GM20000 (cell line): ENCODE measurements around the gene SLC12A7.
"Not testable (repeated sequence)": the region's sequence is repeated elsewhere in the genome, so short reads cannot be mapped to it uniquely, and the experiment has no call there.

Source experiments
- DNase-seq: peaks from one replicate; pipeline ENCODE4 v3.0.0; 2012; ENCODE audit warnings: low spot score
- TF ChIP-seq, protein P1 (sequence below): IDR thresholded peaks from 2 replicates; pipeline ENCODE4 v1.5.1; 2012; ENCODE audit warnings: mild to moderate bottlenecking, control low read depth; ENCODE audit errors: extremely low read depth, missing control alignments

The SLC12A7 gene

DNA sequence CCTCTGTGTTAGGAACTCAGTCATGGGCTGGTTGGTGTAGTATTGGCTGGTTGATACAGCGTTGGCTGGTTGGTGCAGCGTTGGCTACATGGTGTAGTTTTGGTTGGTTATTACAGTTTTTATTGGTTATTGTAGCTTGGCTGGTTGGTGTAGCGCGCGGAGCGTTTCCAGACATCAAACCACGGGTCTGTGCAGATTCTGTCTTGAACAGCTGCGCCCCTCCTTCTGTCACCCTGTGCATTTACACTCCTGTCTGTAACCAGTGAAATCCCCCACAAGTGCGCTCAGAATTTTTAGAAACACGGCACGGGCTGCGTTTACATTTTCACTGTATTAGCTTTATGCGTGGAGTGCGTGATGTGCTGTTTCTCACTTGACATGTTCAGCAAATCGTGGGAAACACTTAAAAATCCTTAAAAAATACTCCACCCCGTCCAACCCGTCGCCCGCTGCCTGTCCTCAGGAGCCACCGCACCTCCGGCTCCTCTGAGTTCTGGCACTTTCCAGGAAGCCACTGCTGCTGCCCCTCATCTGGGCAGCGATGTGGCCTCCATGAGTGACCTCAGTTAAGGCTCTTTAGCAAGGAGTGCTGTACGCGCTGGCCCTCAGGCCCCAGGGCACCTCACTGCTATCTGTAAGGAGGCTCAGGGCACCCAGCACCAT is 82.5 kb downstream of the SLC12A7 start:
- TF ChIP-seq, protein P1, sequence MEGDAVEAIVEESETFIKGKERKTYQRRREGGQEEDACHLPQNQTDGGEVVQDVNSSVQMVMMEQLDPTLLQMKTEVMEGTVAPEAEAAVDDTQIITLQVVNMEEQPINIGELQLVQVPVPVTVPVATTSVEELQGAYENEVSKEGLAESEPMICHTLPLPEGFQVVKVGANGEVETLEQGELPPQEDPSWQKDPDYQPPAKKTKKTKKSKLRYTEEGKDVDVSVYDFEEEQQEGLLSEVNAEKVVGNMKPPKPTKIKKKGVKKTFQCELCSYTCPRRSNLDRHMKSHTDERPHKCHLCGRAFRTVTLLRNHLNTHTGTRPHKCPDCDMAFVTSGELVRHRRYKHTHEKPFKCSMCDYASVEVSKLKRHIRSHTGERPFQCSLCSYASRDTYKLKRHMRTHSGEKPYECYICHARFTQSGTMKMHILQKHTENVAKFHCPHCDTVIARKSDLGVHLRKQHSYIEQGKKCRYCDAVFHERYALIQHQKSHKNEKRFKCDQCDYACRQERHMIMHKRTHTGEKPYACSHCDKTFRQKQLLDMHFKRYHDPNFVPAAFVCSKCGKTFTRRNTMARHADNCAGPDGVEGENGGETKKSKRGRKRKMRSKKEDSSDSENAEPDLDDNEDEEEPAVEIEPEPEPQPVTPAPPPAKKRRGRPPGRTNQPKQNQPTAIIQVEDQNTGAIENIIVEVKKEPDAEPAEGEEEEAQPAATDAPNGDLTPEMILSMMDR = no peak
- no peak for DNase-seq

DNA sequence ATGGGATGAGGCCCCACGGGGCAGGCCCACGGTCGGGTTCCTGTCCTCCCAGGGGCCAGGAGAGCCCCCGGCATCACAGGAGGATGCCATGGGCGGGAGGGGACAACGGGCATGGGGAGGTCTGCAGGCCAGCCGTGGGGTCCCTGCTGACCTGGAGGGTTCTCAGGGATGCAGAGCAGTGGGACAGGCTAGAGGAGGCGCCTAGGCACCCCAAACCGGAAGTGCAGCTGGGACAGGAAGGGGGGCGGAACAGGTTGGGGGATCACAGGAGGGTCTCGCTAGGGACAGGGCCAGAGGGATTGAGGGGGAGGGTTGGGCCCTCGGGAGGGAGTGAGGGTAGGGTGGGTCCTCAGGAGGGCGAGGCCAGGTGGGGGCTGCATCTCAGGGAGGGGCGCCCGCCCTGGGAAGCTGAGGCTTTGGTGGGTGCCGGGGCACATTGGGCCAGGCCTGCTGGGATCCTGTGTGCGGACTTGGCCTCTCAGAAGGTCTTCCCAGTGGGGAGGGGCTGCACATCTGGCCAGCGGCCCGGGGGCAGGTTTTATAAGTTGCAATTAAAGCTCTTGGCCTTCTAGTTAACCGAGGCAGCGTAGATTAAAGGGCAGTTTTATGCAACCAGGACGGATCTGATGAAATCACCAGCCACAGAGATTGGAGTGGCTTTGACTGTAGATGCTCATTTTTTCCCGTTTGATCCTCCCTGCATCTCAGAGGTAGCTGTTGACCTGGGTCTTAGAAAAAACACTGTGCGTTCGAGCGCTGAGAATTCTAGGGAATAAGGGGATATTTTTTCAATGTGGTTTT is 83.2 kb downstream of the SLC12A7 start:
- DNase-seq = no peak
- TF ChIP-seq, protein P1 = no peak

DNA sequence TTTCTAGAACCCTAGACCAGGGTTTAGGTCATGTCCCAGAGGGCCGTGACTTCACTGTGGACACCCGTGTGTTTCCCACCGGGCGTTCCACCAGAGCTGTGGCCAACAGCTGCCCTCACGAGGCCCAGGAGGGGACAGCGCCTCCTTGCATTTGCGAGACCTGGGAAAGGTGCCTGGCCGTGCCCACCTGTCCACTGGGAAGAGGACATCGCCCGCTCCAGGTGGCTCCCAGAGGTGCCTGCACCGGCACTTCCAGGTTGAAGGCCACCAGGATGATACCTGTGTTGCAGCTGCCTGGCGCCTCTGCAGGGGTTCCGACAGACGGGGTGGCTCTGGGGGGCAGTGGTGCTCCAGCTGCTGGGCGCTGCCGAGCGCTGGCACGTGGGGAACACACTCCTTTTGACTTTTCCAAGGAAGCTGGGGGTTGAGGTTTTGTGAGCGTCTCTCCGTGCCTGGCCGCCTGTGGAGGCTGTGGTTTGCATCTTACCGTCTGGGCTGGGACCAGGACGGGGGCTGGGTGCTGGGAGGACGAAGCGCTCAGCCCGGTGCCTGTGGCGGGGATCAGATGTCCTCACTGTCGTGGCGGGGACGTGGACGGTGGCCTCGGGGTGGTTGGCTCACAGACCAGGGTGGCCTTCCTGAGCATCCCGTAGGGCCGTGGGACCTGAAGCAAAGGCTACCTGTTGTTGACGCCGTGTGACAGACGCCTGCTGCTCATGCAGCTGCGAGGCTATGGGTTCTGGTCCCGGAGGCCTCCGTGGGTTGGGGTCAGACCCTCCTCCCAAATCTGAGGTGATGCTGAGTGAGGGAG is 84.0 kb downstream of the SLC12A7 start:
- DNase-seq = no peak
- TF ChIP-seq, protein P1 = no peak

DNA sequence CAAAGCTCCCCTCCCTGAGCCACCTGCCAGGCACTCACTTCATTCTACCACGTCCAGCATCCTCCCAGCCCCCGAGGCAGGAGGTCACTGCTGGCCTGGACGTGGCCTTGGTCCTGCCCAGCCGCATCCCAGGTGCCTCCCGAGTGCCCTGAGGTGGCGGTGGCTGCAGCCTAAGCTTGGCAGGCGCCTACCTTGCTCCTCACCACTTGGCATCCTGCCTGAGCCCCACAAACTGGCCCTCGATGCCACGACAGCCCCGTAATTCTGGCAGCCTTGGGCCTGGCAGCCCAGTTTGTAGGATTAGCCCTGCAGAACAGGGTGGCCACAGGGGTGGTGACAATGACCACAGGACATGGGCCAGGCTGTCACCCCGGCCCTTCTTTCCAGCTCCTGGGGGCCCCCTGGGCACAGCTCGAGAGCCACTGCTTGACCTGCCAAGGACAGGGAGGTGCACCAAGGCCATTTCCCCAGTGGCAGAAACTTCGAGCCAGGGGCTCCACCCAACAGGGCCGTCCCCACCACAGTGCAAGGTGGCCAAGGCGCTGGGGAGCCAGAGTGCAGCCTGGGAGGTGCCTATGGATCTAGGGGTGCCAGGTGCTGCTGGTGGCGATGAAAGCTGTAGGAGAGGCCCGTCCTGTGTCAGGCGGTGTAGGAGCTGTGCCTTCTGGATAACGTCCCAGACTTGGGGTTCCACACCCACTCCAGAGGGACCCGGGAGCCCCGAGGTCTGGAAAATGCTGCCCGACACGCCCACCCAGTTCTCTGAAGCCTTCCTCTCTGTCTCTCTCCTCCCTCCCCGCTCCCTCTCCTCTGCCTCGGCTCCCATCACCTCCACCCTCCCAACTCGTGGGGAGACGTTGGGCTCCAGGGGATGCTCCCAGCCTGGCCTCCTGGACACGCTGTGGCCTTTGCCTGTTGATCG is 84.9 kb downstream of the SLC12A7 start:
- TF ChIP-seq, protein P1 = no peak
- DNase-seq = no peak

DNA sequence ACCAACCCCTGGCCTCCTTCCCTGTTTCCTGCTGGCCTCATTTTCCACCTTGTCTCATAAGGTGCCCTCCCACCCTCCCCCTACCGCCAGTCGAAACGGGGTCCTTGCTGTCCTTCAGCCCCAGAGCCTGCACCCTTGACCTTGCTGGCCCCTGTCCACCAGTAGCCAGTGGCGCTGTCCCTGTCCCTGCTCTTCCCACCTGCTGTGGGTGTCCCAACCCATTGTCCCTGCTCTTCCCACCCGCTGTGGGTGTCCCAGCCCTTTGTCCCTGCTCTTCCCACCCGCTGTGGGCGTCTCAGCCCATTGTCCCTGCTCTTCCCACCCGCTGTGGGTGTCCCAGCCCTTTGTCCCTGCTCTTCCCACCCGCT is 89.9 kb downstream of the SLC12A7 start:
- not testable (repeated sequence) for DNase-seq

DNA sequence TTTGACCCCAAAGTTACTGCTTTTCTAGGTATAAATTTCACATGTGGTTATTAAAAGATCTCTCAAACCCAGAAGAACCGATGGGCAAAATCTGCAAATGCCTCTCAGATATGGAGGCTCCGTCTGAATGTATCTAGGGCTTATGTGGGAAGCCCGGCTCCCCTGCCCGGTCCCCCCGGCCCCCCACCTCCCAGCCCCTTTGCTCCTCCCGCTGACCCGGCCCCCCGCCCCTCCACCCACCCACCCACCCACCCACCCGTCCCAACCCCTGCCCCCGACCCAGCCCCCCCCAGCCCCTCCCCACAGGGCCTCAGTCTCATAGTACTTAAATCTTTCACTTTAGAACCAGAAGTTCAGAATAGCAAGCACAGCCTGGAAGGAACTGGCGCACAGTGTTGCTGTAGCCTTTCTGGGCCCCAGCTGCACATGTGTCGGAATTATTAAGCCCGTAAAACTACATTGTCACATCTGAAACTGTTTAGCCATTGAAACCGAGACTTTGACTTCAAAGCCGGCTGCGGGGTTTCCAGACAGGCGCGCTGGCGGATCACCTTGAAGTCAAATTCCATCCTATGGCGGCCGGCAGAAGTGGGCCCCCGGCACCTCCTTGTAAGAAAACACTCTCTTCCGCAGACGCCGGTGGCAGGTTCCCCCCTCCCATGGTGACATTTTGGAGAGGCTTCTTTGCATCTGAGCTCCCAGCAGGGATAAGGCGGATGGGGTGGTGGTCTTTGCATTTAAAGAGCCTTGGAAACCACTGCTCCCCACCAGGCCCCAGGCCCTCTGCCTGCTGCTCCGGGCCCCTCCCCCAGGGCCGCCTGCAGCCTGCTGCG is 90.5 kb downstream of the SLC12A7 start:
- no peak for DNase-seq
- TF ChIP-seq, protein P1 = no peak
